HG03432 (cell line): Measurements from ENCODE around the gene GFAP.

ENCODE experiments used
- ATAC-seq: cut with Tn5 transposase; IDR thresholded peaks from one replicate; pipeline ENCODE4 v1.9.1; 2021; ENCODE audit warnings: mild to moderate bottlenecking, moderate library complexity; ENCODE audit not compliant: unreplicated experiment

The GFAP gene

GRCh38 chr17:44932096-44932786 lies 16.9 kb upstream of the GFAP start:
- ATAC-seq: no peak

GRCh38 chr17:44931376-44931775 lies 16.1 kb upstream of the GFAP start:
- no peak for ATAC-seq

DNA sequence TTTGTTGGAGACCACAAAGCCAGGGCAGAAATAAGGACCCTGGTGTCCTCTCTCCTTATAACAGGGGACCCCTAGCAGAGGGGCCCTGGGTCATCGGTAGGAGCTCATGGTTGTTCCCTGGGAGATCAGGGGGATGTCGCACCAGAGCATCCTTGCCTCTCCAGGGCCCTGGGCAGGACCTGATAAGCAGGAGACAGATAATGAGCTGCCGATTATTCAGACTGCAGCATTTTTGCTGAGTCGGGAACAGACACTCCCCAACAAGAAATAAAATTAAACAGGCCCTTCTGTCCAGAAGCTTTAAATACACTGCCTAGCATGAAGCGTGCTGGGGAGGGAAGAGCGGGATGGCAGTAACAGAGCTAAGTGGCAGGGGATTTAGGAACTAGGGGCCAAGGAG lies 15.4 kb upstream of the GFAP start:
- ATAC-seq: no peak

GRCh38 chr17:44928950-44929720 lies 13.8 kb upstream of the GFAP start:
- ATAC-seq: no peak

- ATAC-seq: no peak
Observed at GRCh38 chr17:44928136-44928535, 12.8 kb upstream of the GFAP start.

DNA sequence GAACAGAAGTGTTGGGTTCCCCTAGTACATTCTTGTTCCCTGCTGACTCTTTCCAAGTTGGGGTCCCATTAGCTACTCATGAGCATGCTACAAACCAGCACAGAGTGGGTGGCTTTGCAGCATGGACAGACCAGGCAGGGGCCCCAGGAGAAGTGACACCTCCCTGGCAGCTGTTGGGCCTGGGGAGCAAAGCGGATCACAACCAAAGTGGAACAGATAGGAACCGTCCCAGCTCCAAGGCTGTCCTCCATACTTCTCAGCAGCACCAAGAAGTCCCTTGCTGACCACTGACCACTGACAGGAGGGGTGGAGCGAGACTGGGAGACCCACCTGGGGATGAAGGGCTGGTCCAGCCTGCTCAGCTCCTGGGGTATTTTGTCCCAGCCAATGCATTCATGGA lies 12.4 kb upstream of the GFAP start:
- ATAC-seq: no peak

GRCh38 chr17:44926821-44927525 lies 11.7 kb upstream of the GFAP start:
- ATAC-seq: no peak

DNA sequence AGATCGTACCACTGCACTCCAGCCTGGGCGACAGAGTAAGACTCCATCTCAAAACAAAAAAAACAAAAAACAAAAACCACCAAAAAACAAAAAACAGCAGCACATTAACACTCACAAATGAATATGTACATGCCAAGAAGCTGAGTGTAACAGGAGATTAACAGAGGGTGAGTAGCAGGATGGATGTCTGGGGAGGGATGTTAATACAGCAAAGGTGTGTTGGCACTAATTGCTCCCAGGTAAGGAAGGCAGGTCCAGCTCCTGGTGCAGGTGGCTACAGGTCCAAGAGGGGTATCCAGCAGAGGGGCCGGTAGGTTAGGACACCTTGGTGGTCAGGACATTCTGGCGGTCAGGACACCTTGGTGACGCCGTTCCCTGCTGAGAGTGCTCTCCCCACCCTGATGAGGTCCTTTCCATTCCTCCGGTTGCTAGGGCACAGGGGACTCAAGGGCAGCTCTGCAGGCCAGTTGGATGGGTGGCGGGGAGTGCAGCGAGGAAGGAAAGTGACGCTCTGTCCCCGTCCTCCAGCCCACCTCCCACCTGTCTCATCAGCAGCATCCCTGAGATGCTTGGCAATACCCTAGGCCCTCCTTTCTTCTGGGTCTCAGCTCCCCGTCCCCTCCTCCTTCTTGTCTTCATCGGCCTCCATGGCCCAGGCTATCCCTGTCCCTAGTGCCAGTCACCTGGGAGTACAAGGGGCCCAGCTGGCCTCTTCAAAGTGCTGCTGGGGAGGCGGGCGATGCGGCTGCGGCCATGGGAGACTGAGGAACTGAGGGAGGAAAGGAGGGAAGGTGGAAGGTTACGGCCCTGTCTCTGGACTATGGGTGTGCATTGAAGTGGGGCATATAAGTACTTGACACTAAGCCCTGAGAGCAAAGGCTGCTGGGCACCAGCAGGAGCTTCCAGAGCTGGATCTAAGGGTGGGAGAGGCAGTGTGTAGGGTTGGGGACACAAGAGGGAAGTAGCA lies 10.7 kb upstream of the GFAP start:
- no peak for ATAC-seq

DNA sequence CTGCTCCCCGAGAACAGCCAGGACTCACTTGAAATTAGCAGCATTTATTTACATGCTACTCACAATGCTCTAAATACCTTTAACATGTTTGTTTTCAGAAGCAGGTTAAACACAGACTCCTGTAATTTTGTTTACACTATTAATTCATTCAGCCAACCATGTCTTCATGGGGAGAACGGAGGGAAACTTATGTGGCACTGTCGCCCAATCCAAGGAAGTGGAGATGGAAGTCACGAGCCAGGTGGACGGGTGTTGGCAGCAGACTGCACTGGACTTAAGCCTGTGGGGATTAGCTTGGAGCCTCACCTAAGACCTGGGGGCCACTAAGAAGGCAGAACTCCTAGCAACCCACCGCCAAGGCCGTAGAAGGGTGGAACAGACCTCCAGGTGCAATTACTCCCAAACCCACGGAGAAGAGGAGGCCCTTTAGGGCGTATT lies 8.8 kb upstream of the GFAP start:
- ATAC-seq: no peak

GRCh38 chr17:44922746-44923470 lies 7.6 kb upstream of the GFAP start:
- ATAC-seq: no peak

DNA sequence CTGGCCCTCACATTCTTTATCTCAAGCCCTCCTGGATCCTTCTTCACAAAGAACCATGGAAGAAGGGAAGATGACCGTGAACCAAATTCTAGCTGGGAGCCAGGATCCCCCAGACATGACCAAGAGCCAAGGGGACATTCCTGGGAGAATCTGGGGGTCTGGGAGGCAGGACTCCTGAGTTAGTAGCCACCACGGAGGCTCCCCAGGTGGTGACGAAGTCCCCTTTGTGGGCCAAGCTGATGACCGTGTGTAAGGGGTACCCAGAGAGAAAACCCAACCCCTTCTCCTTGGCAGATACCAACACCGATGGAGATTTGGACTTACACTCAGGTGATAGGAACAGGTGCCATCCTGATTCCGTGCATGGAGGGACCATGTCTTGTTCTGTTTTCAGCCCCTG lies 6.8 kb upstream of the GFAP start:
- ATAC-seq: no peak

GRCh38 chr17:44921122-44921882 lies 6.0 kb upstream of the GFAP start:
- ATAC-seq: no peak

- ATAC-seq: no peak
Observed at GRCh38 chr17:44920565-44920940, 5.3 kb upstream of the GFAP start.

- peak; percentile 77 for ATAC-seq
Observed at GRCh38 chr17:44919885-44920564, 4.7 kb upstream of the GFAP start.

DNA sequence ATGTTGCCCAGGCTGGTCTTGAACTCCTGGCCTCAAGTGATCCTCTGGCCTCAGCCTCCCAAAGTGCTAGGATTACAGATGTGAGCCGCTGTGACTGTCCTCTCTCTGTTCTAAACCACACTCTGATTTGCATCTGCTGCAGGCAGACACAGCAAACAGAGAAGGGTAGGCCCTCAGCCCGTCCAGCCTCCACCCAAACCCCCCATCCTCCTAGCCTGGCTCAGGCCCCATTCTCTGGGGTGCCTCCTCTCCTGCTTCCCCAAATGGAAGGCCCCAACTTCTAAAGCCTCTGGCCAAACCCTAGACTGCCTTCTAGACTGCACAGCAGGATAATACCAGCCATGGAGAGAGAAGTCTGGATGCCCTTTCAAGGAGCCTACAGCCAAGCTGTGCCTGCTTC lies 4.1 kb upstream of the GFAP start:
- ATAC-seq: no peak

- no peak for ATAC-seq
Observed at GRCh38 chr17:44918006-44918405, 2.7 kb upstream of the GFAP start.

- no peak for ATAC-seq
Observed at GRCh38 chr17:44917456-44917855, 2.2 kb upstream of the GFAP start.

GRCh38 chr17:44916781-44917241 lies 1.5 kb upstream of the GFAP start:
- ATAC-seq: no peak
